NCI-H1930 (cell line): ENCODE data around the gene ZBTB22.
"Not testable (repeated sequence)": the region's sequence is repeated elsewhere in the genome, so short reads cannot be mapped to it uniquely, and the experiment has no call there.

ENCODE experiments used
- DNase-seq, 2 experiments: peaks; one replicate each; lab custom pipeline; 2025; lab: John Stamatoyannopoulos, UW

ZBTB22 gene

DNA sequence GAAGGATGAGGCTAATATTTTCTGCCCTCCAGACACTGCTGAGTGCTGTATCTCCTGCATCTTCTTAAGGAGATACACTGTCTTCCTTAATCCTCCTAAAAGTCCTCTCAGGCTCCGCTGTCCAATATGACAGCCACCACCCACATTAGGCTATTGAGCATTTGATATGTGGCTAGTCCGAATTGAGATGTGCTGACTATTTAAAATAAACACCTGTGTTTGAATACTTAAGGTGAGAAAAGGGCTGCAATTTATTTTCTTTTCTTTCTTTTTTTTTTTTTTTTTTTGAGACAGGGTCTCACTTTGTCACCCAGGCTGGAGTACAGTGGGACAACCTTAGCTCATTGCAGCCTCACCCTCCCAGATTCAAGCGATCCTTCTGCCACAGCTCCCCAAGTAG is 15.7 kb downstream of the ZBTB22 start:
- DNase-seq, result no peak

DNA sequence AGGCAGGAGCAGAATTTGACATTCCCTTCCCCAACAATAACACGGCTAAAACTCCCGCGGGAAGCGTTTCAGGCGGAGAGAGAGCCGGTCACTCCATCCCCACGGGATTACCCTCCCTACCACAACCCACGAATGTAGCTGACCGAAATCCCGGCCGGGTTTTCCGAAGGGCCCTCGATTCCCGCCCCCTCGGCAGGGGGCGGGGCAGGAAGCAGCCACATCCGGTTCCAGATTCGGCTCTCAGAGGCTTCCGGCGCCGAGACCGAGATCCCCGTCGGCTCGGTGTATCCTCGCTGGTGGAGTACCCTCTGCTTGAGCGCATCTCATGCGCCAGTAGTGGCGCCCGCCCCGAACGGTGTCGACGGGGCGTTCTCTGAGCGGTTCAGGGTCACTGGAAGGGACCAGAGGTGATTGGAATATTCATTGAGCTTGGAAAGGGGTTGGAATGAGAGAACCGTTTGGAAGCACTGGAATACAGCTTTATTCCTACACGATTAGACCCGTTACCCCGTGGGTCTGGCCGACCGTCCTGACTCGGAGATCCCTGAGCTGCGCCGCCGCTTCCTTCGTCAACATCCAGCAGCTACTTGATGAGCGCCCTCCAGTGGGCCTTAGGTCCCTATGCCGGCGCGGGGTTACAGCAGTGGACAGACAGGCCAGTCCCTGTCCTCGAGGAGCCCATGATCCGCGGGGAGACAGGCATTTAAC is 18.2 kb downstream of the ZBTB22 start:
- peak; percentile 92 to 95 for DNase-seq

DNA sequence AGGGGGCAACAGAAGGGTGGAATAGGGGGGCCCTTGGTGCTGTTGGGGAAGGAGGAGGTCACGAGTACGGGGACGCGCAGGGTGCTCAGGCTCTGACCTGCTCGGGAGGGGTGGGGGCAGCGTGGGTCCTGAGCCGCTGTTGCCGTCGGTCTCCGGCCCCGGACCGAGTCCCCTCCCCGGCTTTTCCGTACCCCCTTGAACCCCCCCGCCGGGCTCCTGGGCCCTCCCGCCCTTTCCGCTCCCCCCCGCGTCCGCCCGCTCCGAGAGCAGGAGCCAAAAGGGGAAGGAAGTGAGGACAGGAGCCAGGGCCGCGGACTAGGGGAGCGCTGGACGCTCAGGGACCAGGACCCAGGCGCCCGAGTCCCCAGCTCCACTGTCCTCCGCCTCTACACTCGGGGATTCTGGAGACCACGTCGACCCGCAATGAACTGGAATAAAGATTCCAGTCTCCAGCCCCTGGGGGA is 18.7 kb downstream of the ZBTB22 start, which contains the start of gene RGL2:
Gene RGL2 (minus strand): TSS at position 170 of the 464 bp plus-strand sequence. CDS start 332 bp downstream, outside the sequence.
- DNase-seq, result peak in 1 of 2 experiments; percentile 57

- no peak for DNase-seq
Measured at GRCh38 chr6:33297956-33298772, 19.4 kb downstream of the ZBTB22 start.

DNA sequence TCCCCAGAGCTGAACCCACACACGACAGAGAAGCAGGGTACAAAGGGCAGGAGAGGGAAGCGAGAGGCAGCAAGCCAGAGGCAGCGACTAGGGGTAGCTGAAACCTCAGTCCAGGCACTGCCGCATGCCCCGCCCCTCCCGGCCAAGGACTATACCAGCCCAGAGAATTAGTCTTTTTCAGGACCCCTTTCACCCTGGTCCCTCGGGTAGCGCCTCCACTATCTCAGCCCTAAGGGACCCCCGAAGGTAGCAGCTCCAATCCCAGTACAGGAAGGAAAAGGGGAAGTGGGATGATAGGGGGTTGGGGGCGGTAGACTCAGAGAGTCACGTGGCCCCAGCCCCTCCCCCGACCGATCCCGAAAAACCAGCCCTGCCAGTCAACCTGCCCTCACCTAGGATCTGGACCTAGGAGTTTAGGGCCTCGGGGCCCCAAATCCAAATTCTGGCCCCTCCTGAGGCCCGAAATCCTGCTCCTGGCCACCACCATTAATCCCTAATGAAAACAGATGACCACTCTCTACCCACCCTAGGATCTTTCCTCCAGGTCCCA is 20.1 kb downstream of the ZBTB22 start:
- no peak for DNase-seq

- DNase-seq, result no peak
Measured at GRCh38 chr6:33296797-33297405, 20.6 kb downstream of the ZBTB22 start.

GRCh38 chr6:33295621-33296369 is 21.7 kb downstream of the ZBTB22 start:
- no peak for DNase-seq

- no peak for DNase-seq
Measured at GRCh38 chr6:33294086-33294823, 23.3 kb downstream of the ZBTB22 start.

DNA sequence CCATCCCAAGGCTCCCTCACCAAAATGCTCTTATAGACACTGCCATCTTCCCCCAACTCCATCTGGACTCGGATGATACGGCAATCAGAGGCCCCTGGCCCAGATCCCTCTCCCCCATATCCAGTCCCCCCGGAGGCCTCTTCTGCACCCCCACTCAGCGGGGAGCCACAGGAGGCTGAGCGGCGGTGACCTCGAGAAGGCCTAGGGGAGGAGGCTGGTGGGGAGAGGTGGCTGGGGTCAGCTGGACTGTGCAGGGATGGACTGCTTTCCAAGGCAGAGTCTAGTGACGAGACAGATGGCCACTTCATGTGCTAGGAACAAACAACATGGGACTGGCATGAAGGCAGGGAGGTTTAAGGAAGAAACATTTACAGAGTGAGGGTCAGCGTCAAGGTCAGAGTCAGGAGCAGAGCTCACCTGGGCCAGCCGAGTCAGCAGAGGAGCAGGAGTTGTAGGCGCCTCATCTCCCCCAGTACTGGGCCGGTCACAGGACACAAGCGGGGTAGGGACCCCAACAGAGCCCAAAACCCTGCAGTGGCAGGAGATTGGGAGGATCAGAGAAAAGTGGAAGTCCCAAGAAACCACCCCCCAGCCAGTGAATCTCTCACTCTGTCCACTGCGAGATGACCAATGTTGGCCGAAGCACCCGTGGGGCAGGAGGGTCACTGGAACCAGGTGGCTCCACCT is 24.4 kb downstream of the ZBTB22 start:
- DNase-seq, result no peak

- DNase-seq, result no peak
Measured at GRCh38 chr6:33290459-33290858, 27.1 kb downstream of the ZBTB22 start.

- DNase-seq, result no peak
Measured at GRCh38 chr6:33289784-33290315, 27.7 kb downstream of the ZBTB22 start.

GRCh38 chr6:33288921-33289783 is 28.4 kb downstream of the ZBTB22 start, which contains the start of the genes PFDN6 and WDR46:
PFDN6 (plus strand) TSS chr6:33289601; CDS start chr6:33289857, 256 bp downstream.
WDR46 (minus strand) TSS chr6:33289239; CDS start chr6:33289170, 69 bp downstream.
- peak; percentile 71 to 78 for DNase-seq

GRCh38 chr6:33288141-33288920 is 29.2 kb downstream of the ZBTB22 start:
- DNase-seq, result no peak

GRCh38 chr6:33286946-33287914 is 30.3 kb downstream of the ZBTB22 start:
- no peak for DNase-seq

- DNase-seq, result not testable (repeated sequence)
Measured at GRCh38 chr6:33285214-33285613, 32.3 kb downstream of the ZBTB22 start.

- no peak for DNase-seq
Measured at GRCh38 chr6:33280539-33280938, 37.0 kb downstream of the ZBTB22 start.
